GM19452 (cell line): ENCODE measurements around the gene FIZ1.
A peak's percentile ranks its signal among the peaks of the same experiment; 100 is the strongest.

Experiments used
- ATAC-seq: cut with Tn5 transposase; IDR thresholded peaks from one replicate; pipeline ENCODE4 v1.9.1; 2021; ENCODE audit not compliant: unreplicated experiment

The FIZ1 gene

DNA sequence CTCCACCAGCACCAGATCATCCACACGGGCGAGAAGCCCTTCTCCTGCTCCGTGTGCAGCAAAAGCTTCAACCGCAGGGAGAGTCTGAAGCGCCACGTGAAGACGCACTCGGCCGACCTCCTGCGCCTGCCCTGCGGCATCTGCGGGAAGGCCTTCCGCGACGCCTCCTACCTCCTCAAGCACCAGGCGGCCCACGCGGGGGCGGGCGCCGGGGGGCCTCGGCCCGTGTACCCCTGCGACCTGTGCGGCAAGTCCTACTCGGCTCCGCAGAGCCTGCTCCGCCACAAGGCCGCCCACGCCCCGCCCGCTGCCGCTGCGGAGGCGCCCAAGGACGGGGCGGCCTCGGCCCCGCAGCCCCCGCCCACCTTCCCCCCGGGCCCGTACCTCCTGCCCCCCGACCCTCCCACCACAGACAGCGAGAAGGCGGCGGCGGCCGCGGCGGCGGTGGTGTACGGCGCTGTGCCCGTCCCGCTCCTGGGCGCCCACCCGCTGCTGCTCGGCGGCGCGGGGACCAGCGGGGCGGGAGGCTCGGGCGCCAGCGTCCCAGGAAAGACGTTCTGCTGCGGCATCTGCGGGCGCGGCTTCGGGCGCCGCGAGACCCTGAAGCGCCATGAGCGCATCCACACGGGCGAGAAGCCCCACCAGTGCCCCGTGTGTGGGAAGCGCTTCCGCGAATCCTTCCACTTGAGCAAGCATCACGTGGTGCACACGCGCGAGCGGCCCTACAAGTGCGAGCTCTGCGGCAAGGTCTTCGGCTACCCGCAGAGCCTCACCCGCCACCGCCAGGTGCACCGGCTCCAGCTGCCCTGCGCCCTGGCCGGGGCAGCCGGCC lies 15.6 kb upstream of the FIZ1 start:
- ATAC-seq, result no peak

DNA sequence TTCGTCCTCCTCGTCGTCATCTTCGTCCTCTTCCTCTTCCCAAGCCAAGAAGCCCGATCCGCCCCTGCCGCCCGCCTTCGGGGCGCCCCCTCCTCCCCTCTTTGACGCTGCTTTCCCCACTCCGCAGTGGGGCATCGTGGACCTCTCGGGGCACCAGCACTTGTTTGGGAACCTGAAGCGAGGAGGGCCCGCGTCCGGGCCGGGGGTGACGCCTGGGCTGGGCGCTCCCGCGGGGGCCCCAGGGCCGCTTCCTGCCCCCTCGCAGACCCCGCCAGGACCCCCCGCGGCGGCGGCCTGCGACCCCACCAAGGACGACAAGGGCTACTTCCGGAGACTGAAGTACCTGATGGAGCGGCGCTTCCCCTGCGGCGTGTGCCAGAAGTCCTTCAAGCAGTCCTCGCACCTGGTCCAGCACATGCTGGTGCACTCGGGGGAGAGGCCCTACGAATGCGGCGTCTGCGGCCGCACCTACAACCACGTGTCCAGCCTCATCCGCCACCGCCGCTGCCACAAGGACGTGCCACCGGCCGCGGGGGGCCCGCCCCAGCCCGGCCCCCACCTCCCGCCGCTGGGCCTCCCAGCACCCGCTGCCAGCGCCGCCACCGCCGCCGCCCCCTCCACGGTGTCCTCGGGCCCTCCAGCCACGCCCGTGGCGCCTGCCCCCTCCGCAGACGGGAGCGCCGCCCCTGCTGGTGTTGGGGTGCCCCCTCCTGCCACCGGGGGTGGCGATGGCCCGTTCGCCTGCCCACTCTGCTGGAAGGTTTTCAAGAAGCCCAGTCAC lies 14.8 kb upstream of the FIZ1 start:
- ATAC-seq, result no peak

DNA sequence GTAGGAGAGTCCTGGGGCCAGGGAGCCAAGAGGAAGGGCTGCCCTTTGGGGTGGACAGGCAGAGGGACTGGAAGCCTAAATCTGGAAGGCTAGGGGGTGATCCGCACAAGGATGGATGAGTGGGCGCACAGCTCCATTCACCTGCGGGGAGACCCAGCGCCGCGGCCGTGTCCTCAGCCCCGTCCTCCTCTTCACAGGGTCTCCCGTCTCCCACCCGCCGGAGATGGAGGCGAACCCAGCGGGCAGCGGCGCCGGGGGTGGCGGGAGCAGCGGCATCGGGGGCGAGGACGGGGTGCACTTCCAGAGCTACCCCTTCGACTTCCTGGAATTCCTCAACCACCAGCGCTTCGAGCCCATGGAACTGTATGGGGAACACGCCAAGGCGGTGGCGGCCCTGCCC lies 14.1 kb upstream of the FIZ1 start:
- ATAC-seq, result no peak

DNA sequence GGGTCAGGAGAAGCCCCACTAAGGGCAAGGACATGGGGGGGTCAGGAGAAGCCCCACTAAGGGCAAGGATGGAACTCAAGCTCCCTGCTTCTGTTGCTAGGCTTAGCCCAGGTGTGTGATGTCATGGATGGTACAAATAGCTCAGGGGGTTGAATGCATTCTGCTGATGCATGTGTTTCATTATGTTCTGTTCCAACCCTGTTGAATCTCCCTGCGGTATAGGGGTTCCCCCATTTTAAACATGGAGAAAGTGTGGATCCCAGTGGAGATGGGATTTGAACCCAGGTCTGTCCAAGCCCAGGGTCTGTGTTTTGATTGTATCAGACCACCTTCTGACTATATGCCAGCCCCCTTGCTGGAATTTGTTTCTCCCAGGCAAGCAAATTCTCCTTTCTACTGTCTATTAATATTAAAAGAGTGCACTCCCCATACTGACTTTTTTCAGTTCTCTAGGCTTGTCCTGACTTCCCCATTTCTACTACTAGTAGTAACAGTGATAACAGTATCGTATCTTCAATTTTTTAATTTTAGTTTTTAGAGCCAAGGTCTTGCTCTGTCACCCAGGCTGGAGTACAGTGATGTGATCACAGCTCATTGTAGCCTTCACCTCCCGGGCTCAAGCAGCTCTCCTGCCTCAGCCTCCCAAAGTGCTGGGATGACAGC lies 12.8 kb upstream of the FIZ1 start:
- ATAC-seq, result no peak

DNA sequence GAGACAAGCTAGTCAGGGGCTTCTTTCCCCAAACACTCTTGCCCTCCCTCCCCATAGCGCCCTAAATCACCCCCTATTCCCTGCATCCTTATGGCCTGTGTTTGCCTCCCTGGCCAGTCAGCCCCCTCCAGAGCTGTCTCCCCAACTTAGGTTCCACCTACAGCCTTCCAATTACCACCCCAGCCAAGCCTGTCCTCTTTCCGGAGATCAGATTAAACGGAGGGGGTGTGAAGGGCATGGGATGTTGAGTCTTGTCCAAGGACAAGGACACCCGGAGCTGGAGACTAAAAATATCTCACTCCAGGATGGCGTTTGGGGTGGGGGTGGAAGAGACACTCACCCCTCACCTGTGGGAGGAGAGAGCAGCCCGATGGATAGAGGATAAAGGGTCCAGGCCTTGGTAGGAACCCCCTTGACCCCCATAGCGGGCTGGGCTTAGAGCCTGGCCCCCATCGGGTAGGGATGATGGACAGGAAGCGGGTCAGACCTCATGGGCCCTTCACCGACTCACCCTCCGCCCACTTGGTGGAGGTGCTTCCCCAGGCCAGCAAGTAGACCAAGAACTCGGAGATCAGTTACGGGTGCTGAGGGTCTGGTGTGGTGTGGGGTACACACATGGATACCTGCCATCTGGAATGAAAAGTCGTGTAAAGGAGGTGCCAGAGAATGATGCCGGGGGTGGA lies 12.1 kb upstream of the FIZ1 start:
- no peak for ATAC-seq

DNA sequence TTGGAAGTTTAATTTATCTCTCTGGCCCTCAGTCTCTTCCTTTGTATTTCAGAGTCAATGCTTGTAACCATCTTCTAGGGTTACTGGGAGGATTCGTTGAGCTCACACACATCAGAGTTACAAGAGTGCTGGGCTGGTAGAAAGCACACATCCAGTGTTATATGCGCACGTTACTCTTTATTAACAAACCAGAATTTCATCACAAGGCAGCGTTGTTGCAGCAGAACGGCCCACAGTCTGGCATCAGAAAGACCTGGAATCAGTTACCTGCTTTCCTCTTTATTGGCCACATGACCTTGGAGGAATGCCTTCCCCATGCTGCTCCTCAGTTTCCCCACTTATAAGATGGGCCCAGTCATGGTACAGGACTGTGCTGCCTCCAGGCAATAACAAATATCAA lies 10.0 kb upstream of the FIZ1 start:
- ATAC-seq, result no peak

DNA sequence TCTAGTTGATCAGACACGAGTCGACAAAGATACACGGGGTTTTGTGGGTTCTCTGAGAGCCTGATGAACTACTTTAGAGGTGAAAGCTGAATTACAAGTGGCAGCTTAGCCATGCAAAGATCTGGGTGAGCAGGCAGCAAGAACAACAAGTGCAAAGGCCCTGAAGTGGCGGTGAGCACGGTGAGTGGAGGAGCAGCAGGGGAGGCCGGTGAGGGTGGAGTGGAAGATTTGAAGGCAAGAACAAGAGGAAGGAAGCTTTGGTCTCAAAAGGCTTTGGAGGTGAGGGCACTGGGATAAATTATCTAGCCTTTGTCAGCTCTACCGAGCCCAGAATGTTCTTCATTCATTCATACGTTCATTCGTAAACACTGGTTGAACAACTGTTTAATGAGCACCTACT lies 7.5 kb upstream of the FIZ1 start:
- no peak for ATAC-seq

DNA sequence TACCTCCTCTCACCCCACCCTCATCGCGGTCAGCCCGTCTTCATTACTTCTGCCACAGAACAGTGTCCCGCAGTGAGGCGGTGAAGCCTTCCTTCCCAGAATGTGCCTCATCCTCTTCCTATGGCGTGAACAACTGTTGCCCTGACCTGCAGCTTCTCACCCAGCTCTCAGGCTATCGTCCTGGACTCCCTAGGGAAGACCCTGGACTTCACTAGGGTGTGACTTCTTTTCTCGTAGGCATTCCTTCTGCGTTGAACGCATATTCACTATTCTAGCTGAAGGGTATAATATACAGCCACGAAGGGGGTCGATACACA lies 7.1 kb upstream of the FIZ1 start:
- no peak for ATAC-seq

DNA sequence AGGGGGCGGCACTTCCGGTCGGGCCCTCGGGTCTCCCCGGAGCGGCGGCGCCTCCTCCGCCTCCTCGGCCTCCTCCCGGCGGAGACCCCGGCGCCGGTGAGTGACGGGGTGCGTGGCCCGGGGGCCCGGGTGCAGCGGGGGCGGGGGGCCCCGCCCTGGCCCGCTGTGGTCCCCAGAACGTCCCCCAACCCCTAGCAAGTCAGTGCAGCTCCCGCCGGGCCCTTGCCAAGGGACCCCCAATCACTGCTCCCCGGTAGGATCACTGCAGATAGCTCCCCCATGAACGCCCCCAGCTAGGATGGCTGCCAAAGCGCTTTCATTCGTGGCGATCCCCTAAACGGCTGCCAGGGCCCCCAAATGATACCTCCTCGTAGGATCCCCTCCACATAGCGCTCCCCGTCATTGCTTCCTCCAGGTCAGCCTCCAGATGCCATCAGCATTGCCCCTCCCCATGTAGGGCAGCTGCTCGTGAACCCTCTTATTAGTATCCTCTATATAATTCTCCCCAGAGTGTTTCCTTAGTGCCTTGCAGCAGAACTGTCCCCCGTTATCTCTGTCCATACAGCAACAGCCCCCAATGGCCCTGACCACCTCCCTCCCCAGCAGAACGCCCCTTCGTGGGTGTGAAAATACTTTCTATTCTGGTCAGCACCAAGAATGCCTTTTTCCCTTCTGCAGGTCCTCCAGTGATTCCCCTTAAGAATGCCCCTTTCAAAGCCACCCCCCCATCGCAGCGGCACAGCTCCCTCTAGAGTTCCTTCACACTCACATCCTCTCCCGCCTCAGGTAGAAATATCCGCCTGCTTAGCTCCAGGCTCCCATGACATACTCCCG lies 6.5 kb upstream of the FIZ1 start, which contains the start of gene ZNF865:
Gene ZNF865 (plus strand): TSS at position 11 of the 834 bp plus-strand sequence. CDS start 7,972 bp downstream, outside the sequence.
- ATAC-seq, result peak; percentile 24

DNA sequence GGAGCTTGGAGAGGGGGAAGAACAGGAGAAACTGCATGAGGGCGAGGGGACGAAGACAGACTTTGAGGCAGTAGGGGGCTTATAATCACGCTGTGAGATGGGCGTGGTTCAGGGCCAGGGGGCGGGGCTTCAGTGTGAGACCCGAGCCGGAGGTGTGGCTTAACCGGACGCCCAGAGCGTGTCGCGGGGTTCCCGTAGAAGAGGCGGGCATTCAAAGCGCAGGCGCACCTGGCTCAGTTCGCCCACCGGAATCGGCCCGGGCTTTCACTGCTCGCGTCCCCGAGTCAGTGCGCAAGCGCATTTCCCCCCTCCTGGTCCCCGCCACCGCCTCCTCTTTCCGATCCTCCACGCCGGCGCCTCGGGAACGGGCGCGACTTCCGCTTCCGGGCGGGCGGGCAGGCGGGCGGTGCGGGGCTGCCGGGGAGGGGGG lies 5.9 kb upstream of the FIZ1 start:
- peak; percentile 68 for ATAC-seq

DNA sequence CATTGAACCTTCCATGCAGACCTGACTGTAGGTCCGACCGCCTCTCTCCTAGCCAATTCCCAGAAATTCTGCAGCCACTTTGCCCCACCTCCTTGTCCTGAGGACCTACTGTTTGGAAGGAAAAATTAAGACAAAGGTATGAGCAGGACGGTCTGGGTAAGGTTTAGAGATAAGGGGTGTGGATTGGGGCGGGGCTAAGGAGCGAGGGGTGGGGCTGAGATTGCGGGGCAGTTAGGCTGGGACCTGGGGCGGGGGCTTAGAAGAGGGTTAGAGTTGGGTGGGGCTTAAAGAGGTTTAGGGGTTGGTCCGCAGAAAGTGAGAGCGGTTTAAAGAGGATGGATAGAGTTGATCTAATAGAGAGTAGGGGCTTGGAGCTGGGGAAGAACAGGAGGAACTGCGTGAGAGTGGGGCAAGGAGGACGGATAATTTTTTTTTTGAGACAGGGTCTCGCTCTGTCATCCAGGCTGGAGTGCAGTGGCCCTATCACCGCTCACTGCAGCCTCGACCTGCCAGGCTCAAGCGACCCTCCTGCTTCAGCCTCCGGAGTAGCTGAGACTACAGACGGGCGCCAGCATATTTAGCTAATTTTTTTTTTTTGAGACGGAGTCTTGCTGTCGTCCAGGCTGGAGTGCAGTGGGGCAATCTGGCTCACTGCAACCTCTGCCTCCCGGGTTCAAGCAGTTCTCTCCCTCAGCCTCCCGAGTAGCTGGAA lies 4.4 kb upstream of the FIZ1 start:
- ATAC-seq, result no peak

DNA sequence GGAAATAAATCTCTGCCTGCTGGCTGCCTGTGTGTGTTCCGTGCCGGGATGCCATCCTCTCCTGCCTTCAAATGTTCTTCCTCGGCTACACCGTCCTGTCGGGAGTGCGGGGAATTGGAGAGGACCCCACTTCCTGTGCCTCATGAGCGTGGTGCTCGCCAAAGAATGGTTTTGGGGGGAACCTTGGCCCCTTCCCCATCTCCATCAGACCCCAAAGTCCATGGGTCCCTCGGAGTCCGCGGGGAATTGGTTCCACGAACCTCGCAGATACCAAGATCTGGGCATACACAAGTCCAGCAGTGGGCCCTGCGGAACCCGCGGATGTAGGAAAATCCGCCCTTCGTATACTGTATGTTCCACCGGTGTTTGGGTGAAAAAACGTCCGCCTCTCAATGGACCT lies 3.8 kb upstream of the FIZ1 start:
- ATAC-seq, result no peak

DNA sequence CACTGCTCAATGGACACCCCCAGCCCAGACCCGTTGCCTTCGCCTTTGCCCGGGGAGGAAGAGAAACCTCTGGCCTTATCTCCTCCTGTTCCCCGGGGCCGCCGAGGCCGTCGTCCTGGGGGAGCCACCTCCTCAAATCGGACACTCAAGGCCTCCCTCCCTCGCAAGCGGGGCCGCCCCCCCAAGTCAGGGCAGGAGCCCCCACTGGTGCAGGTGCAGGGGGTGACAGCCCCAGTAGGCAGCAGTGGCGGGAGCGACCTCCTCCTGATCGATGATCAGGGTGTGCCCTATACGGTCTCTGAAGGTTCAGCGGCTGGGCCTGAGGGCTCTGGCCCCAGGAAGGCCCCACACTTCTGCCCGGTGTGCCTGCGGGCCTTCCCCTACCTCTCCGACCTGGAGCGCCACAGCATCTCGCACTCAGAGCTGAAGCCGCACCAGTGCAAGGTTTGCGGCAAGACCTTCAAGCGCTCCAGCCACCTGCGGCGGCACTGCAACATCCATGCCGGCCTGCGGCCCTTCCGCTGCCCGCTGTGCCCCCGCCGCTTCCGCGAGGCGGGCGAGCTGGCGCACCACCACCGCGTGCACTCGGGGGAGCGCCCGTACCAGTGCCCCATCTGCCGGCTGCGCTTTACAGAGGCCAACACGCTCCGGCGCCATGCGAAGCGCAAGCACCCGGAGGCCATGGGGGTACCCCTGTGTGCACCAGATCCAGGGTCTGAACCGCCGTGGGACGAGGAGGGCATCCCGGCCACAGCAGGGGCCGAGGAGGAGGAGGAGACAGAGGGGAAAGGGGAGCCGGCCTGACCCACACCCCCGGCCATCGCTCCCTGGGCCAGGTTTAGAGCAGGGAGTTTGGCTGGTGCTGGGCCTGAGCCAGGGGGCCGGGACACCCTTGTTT lies 3.0 kb upstream of the FIZ1 start:
- ATAC-seq, result no peak

DNA sequence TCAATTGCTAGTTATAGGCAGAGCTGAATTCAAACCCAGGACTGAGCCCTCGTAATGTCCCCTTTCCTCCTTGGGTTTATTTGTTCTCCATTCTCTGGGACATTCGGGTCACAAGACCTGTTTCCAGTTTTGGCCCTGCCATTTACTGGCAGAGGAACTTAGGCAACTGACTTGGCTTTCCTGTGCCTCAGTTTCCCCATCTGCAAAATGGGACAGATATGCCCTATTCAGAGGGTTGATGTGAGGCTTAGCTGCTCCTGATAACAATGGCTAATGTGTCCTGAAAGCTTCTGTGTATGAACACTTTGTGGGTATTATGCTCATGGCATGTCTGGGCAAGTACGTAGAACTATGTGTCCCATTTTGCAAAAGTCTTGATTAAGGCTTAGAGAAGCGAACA lies 1.8 kb upstream of the FIZ1 start:
- ATAC-seq, result no peak

DNA sequence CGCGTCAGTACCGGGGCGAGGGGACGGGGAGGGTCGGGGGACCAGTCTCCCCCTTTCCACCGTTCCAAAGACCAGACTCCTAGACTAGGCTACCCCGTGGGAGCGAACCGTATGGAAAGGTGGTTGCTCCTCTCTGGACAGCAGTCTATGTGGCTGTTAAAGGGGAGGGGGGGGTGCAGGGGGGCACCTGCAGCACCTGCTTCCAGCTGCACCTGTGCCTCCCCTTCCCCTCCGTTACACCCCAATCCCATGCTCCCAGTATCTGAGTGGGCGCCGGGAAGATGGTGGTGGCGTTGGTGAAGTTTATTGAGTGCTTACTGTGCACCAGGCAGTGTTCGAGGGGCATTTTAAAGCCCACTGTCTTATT lies 1.3 kb upstream of the FIZ1 start:
- ATAC-seq, result no peak

DNA sequence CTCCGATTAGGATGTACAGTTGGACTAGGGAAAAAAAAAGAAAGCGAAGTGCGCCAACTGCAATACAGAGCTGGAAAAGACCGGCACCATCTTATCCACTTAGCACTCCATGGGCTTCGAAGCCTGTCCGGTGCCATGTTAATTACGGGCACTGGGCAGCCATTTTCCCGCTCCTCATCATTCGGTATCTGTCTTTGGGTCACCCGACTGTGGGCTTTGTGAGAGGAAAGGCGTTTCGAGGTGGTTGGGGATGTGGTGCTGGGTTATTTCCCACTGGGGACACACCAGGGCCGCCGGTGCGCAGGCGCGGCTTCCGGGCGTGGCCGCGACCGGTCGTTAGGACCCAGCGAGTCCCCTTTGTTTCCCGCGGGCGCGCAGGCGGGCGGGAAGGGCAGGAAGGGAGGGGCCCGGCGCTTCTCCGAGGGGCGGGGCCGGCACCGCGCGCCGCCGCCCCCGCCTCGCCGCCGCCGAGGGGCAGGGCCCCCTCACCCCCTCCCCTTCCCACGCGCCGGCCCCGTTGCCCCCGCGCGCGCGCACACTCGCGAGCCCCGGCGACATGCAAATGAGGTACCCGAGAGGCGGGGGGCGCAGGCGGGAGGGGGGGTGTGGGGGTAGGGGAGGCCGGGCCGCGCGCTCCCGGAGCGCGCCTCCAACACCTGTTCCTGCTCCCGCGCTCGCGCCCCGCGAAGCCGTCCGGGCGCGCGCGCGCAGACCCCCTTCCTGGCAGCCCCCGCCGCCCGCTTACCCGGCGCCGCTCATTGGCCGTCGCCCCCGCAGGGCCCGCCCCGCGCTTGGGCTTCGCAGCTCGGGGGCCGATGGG lies 735 bp upstream of the FIZ1 start, which contains the start of gene ZNF524:
Gene ZNF524 (plus strand): TSS at position 447 of the 820 bp plus-strand sequence. CDS start 1,825 bp downstream, outside the sequence.
- ATAC-seq, result peak; percentile 42

DNA sequence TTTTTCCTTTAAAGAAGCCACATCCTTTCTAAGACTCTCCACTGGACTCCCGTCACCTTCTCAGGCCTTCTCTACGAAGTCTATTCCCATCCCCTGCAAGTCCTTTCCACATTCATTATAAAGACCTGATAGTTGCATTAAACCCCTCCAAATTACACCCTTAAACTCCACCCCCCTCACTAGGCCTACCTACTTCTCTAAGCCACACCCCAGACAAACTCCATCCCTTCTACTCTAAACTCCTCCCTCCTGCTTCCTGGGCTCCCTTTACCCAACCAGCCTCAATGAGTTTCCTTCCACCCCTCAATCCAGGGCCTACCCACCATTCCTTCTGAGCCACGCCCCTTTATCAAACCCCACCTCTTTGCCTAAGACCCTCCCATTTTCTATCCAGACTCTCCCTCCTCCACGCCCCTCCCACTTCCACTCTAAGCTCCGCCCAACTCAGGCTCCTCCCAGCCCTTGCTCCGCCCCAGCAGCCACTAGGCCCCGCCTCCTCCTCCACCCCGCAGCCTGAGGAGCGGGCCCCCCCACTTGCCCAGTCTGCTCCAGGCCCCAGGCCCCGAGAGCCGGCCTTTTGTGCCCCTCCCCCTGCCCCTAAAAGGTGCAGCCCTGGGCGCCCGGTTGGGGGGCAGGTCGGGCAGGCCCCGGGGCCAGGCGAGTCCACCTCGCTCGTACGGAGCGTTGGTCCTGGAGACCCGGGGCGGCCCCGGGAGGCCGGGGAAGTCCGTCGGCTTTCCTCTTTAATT lies 424 bp downstream of the FIZ1 start:
- peak; percentile 48 for ATAC-seq
